Stomach smooth muscle (tissue), 2 donors: ENCODE results near the gene ZNF836.

Experiments
- H3K27ac ChIP-seq: one replicate; pipeline ENCODE4 v1.7.0; 2013; ENCODE audit warnings: mild to moderate bottlenecking, low read length, inconsistent platforms
- H3K27me3 ChIP-seq, 2 donors: one replicate each; pipeline ENCODE4 v1.7.0; 2013; ENCODE audit warnings: low read length in 2 of 2; ENCODE audit not compliant: insufficient read depth in 2 of 2, control insufficient read depth in 1 of 2
- H3K36me3 ChIP-seq, 2 donors: one replicate each; pipeline ENCODE4 v1.7.0; 2013; ENCODE audit warnings: low read length in 2 of 2; ENCODE audit not compliant: control insufficient read depth in 2 of 2, insufficient read depth in 2 of 2
- H3K4me1 ChIP-seq: one replicate; pipeline ENCODE4 v1.7.0; 2013; ENCODE audit warnings: low read length; ENCODE audit not compliant: control insufficient read depth, insufficient read depth
- H3K4me3 ChIP-seq, 2 donors: one replicate each; pipeline ENCODE4 v1.7.0; 2013; ENCODE audit warnings: low read length in 2 of 2
- H3K9ac ChIP-seq, 2 donors: one replicate each; pipeline ENCODE4 v1.7.0; 2013; ENCODE audit warnings: low read length in 2 of 2, mild to moderate bottlenecking in 1 of 2
- H3K9me3 ChIP-seq, 2 donors: one replicate each; pipeline ENCODE4 v1.7.0; 2013; ENCODE audit warnings: low read length in 2 of 2; ENCODE audit not compliant: control insufficient read depth in 2 of 2
- donor health status: healthy.
- donor health status: Pancreatic carcinoma.

The ZNF836 gene

GRCh38 chr19:52171321-52172169 is at the start of gene ZNF836:
TSS of gene ZNF836 (minus strand) at chr19:52171621. CDS start at chr19:52168072, 3,549 bp downstream.
- H3K9me3 ChIP-seq, result no peaks in the 10 kb centered on the region
- H3K9ac ChIP-seq, result peak within 1 kb of the TSS; percentile 90 to 97
- H3K4me3 ChIP-seq, result peak within 1 kb of the TSS; percentile 99 to 100
- H3K27ac ChIP-seq, result peak within 1 kb of the TSS; percentile 80
- H3K36me3 ChIP-seq, result peaks cover 7 to 12% of the 10 kb centered on the region in 2 donors
- H3K27me3 ChIP-seq, result no peaks in the 10 kb centered on the region
- H3K4me1 ChIP-seq, result peaks cover 10% of the 10 kb centered on the region

- Histone ChIP-seq H3K9ac (no peak overlapping the region), H3K27ac (peak overlapping the region; percentile 6), H3K9me3 (no peaks in the 10 kb centered on the region), H3K4me3 (no peak overlapping the region), H3K4me1 (no peaks in the 10 kb centered on the region), H3K27me3 (no peaks in the 10 kb centered on the region), H3K36me3 (peaks cover 87 to 88% of the 10 kb centered on the region in 2 donors)
These were observed 49.6 kb upstream of the ZNF836 start for GRCh38 chr19:52221031-52221430.

GRCh38 chr19:52219611-52220010 is 48.2 kb upstream of the ZNF836 start:
- Histone ChIP-seq H3K9ac (no peak overlapping the region), H3K9me3 (no peaks in the 10 kb centered on the region), H3K27ac (no peak overlapping the region), H3K36me3 (peaks cover 90 to 93% of the 10 kb centered on the region in 2 donors), H3K27me3 (no peaks in the 10 kb centered on the region), H3K4me3 (no peak overlapping the region), H3K4me1 (no peaks in the 10 kb centered on the region)

DNA sequence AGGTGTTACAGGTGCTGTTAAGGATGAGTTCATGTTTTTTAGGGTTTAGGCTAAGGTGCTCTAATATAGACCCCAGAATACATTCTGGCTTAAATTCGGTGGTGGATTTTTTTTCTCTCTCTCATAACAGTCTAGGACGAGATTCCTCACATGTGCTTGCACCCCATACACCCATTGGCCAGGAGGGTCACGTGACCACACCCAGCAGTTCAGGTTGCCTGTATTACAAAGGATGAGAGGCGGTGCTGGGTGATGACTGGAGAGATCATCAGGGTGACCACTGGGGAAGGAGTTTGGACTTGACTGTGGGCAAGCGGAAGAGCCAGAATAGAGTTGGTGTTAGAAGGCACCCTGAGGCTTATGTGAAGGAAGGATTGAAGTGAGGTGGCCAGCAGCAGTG is 46.2 kb upstream of the ZNF836 start:
- no peaks in the 10 kb centered on the region for H3K9me3 ChIP-seq
- H3K27ac ChIP-seq, result no peak overlapping the region
- H3K4me1 ChIP-seq, result no peaks in the 10 kb centered on the region
- H3K27me3 ChIP-seq, result no peaks in the 10 kb centered on the region
- H3K36me3 ChIP-seq, result peaks cover 89% of the 10 kb centered on the region in 2 donors
- H3K4me3 ChIP-seq, result no peak overlapping the region
- H3K9ac ChIP-seq, result no peak overlapping the region

DNA sequence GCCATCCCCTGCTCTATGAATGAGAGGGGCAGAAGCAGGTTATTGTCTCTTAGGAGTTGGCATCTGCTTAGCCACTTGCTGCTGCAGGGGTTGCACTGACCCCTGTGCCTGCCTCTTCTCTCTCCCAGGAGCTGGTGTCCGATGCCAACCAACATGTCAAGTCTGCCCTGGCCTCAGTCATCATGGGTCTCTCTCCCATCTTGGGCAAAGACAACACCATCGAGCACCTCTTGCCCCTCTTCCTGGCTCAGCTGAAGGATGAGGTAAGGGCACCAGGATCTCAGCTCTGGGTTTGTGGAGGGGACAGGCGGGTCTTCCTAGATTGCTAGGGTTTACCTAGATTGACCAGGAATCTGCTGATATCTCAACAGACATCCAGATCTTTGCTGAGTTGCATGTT is 45.0 kb upstream of the ZNF836 start:
- no peak overlapping the region for H3K27ac ChIP-seq
- H3K9ac ChIP-seq, result no peak overlapping the region
- peaks cover 89% of the 10 kb centered on the region in 2 donors for H3K36me3 ChIP-seq
- H3K9me3 ChIP-seq, result no peaks in the 10 kb centered on the region
- H3K4me1 ChIP-seq, result no peaks in the 10 kb centered on the region
- H3K27me3 ChIP-seq, result no peaks in the 10 kb centered on the region
- H3K4me3 ChIP-seq, result no peak overlapping the region

GRCh38 chr19:52214241-52214640 is 42.8 kb upstream of the ZNF836 start:
- Histone ChIP-seq H3K36me3 (peaks cover 76 to 80% of the 10 kb centered on the region in 2 donors), H3K27ac (no peak overlapping the region), H3K4me1 (no peaks in the 10 kb centered on the region), H3K9me3 (no peaks in the 10 kb centered on the region), H3K27me3 (no peaks in the 10 kb centered on the region), H3K4me3 (no peak overlapping the region), H3K9ac (no peak overlapping the region)

DNA sequence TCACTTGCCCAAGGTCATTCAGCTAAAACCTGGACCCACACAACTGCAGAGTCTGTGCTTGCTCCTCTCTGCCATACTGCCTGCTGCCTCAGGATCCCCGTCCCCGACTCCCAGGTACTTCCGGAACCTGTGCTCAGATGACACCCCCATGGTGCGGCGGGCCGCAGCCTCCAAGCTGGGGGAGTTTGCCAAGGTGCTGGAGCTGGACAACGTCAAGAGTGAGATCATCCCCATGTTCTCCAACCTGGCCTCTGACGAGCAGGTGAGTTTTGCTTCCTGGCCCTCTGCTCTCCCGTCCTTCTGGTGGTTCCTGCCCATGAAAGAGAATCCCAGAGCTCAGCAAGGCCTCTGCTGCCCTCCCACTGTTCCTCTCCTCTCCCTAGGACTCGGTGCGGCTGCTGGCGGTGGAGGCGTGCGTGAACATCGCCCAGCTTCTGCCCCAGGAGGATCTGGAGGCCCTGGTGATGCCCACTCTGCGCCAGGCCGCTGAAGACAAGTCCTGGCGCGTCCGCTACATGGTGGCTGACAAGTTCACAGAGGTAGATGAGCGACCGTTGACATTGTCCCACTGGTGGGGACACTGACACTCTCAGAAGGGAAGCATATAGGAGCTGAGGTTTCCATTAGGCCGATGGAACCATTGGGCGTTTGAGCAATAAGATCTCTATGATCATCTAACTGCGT is 41.3 kb upstream of the ZNF836 start:
- Histone ChIP-seq H3K9ac (no peak overlapping the region), H3K27me3 (no peaks in the 10 kb centered on the region), H3K27ac (no peak overlapping the region), H3K36me3 (peaks cover 70 to 74% of the 10 kb centered on the region in 2 donors), H3K4me3 (no peak overlapping the region), H3K4me1 (no peaks in the 10 kb centered on the region), H3K9me3 (no peaks in the 10 kb centered on the region)

DNA sequence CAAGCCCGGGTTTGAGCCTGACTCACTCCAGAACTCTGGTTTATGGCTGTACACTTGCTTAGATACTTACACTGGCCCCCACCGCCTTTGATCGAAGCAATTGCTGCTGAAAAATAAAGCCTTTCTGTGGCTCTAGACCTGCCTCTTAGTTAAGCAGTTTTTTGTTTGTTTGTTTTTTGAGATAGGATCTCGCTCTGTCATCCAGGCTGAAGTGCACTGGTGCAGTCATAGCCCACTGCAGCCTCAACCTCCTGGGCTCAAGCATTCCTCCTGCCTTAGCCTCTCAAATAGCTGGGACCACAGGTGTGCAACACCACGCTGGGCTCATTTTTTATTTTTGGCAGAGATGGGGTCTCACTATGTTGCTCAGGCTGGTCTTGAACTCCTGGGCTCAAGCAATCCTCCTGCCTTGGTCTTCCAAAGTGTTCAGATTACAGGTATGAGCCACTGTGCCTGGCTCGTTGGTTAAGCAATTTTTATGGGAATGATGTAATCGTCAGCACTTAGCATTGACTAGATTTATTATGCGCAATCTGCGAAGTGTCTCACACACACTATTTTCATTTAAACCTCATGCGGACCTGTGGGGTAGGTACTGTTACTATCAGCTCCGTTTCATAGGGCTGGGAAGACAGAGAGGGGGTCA is 40.6 kb upstream of the ZNF836 start:
- Histone ChIP-seq H3K36me3 (peaks cover 67 to 74% of the 10 kb centered on the region in 2 donors), H3K4me3 (no peak overlapping the region), H3K27ac (no peak overlapping the region), H3K27me3 (no peaks in the 10 kb centered on the region), H3K9ac (no peak overlapping the region), H3K9me3 (no peaks in the 10 kb centered on the region), H3K4me1 (no peaks in the 10 kb centered on the region)

DNA sequence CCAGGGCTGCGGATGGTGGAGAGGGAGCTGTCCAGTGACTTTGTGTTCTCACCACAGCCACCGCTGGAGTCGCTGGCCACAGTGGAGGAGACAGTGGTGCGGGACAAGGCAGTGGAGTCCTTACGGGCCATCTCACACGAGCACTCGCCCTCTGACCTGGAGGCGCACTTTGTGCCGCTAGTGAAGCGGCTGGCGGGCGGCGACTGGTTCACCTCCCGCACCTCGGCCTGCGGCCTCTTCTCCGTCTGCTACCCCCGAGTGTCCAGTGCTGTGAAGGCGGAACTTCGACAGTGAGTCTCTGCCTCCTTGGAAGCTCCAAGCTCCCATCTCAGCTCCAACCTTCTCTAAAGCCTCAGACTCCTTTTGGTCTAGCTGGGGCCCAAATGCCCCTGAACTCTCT is 39.8 kb upstream of the ZNF836 start:
- no peaks in the 10 kb centered on the region for H3K27me3 ChIP-seq
- no peak overlapping the region for H3K27ac ChIP-seq
- H3K4me3 ChIP-seq, result no peak overlapping the region
- no peaks in the 10 kb centered on the region for H3K9me3 ChIP-seq
- no peaks in the 10 kb centered on the region for H3K4me1 ChIP-seq
- H3K9ac ChIP-seq, result no peak overlapping the region
- H3K36me3 ChIP-seq, result peaks cover 66 to 75% of the 10 kb centered on the region in 2 donors

GRCh38 chr19:52206481-52206880 is 35.1 kb upstream of the ZNF836 start:
- Histone ChIP-seq H3K36me3 (peaks cover 68 to 80% of the 10 kb centered on the region in 2 donors), H3K27ac (no peak overlapping the region), H3K9ac (no peak overlapping the region), H3K9me3 (no peaks in the 10 kb centered on the region), H3K4me3 (no peak overlapping the region), H3K27me3 (no peaks in the 10 kb centered on the region), H3K4me1 (peaks cover 2% of the 10 kb centered on the region)
